ACHN (cell line): ENCODE measurements around the gene SNRNP35.
"Not testable (repeated sequence)": the region's sequence is repeated elsewhere in the genome, so short reads cannot be mapped to it uniquely, and the experiment has no call there.

Experiments
- DNase-seq: peaks from one replicate; pipeline ENCODE4 v3.0.0-alpha.2; 2015
- in situ Hi-C: cut with HindIII; loops from 2 replicates; pipeline ENCODE4 v1.10.0; 2017; ENCODE audit warnings: low sequenced_read_pairs, low pct_ligation_motif_present, low pct_unique_long_range_greater_than_20kb

The SNRNP35 gene

DNA sequence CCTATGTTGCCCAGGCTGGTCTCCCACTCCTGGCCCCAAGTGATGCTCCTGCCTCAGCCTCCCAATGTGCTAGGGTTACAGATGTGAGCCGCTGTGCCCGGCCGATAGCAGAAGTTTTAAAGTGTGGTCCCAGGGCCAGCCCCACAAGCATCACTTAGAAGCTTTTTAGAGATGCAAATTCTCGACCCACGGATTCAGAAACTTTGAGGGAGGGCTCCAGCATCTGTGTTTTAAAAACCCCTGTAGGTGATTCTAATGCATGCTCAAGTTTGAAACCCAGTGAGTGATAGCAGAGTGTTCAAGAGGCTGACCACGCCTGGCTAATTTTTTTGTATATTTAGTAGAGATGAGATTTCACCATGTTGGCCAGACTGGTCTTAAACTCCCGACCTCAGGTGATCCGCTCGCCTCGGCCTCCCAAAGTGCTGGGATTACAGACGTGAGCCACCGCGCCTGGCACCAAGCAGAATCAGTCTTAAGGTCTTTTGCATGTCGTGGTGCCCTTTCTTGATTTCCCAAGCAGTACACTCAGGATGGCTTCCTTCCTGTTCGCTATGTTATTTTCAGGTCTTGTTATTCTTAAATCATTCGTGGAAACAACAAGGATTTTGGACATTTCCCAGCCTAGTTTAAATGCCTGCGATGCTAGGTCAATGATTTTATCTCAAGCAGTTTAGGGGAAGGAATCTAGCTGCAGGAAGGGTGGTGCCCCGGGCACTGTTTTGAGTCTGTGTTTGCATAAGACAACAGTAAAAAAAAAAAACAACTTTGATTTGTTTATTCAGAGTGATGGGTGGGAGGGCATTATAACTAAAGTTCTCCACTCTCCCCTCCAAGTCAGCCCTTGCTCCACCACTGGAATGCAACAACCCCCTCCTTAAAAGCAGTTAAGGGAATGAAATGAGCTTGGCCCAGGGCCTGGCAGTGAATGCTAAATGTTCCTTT, 12.3 kb upstream of the SNRNP35 start:
- no peak for DNase-seq
- in situ Hi-C loops, result no loop called here

DNA sequence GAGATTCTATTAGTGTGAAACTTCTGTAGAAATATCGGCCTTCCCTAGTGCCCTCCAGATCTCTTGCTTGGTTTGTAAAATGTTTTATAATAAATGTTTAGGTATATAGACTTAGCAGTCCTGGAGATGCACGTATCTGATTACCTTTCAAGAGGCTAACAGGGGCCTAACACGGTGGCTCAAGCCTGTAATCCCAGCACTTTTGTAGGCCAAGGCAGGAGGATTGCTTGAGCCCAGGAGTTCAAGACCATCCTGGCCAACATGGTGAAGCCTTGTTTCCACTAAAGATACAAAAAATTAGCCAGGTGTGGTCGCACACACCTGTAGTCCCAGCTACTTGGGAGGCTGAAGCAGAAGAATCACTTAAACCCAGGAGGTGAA, 11.6 kb upstream of the SNRNP35 start:
- in situ Hi-C loops, result no loop called here
- no peak for DNase-seq

DNA sequence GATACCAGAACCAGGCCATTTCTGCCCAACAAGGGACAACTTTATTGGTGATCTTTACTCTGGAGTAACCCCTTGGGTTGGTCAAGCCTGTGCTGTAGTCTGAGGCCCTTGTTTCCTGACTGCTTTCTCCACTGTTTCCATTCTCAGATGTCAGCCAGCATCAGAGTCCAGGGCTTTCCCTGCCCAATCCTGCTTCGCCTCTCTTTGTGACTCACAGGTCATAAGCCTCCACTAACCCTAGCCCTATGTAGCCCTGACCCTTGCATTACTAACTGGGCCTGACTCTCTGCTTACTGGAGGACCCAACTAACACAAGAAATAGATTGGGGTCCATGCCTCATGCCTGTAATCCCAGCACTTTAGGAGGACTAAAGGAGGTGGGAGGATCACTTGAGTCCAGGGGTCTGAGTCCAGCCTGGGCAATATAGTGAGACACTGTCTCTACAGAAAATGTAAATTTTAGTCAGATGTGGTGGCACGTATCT, 8.6 kb upstream of the SNRNP35 start:
- no peak for DNase-seq
- in situ Hi-C loops, result no loop called here

DNA sequence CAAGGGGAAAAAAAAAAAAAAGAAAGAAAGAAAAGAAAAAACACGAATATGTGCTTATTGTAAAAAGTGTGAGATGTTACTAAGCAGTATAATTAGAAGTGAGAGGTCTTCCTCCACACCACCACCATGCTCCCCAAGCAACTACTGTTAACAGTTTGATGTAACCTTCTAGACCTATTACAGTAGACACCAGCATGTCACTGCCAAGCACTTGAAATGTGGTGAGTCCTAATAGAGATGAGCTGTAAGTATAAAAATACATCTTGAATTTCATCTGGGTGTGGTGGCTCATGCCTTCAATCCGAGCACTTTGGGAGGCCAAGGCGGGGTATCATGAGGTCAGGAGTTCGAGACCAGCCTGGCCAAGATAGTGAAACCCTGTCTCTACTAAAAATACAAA, 8.1 kb upstream of the SNRNP35 start:
- in situ Hi-C loops, result no loop called here
- DNase-seq, result no peak

DNA sequence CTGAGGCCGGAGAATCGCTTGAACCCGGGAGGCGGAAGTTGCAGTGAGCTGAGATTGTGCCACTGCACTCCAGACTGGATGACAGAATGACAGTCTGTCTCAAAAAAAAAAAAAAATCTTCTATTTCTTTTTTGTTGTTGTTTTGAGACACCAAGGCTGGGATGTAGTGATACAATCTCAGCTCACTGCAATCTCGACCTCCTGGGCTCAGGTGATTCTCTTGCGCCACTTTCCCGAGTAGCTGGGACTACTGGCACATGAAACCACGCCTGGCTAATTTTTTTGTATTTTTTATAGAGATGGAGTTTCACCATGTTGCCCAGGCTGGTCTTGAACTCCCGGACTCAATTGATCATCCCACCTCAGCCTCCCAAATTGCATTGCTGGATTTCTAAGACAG, 7.3 kb upstream of the SNRNP35 start:
- in situ Hi-C loops, result no loop called here
- no peak for DNase-seq

DNA sequence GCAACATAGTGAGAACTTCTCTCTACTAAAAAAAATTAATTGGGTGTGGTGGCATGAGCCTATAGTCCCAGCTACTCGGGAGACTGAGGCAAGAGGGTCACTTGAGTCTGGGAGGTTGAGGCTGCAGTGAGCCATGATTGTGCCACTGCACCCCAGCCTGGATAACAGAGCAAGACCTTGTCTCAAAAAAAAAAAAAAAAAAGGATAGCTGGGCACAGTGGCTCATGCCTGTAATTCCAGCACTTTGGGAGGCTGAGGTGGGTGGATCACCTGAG, 5.7 kb upstream of the SNRNP35 start:
- DNase-seq, in situ Hi-C loops: not testable (repeated sequence)

DNA sequence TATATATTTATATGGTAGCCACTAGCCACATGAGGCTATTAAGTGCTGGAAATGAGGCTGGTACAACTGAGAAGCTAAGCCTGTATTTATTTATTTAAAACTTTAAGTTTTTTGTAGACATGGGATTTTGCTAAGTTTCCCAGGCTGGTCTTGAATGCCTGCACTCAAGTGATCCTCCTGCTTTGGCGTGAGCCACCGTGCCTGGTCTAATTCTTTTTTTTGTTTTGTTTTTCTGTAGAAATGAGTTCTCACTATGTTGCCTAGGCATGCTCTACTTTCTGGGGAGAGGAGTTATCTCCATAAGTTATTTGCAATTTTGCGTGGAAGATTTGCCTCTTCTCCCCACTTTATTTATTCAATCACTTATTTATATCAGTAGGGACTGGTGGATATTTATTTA, 4.8 kb upstream of the SNRNP35 start:
- no peak for DNase-seq
- in situ Hi-C loops, result no loop called here

DNA sequence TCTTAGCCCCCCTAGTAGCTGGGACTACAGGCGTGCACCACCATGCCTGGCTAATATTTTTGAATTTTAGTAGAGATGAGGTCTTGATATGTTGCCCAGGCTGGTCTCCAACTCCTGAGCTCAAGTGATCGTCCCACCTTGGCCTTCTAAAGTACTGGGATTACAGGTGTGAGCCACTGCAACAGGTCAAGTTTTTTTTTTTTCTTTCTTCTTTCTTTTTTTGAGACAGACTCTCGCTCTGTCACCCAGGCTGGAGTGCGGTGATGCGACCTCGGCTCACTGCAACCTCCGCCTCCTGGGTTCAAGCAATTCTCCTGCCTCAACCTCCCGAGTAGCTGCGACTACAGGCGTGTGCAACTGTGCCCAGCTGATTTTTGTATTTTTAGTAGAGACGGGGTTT, 5.2 kb downstream of the SNRNP35 start:
- in situ Hi-C loops, DNase-seq: not testable (repeated sequence)

DNA sequence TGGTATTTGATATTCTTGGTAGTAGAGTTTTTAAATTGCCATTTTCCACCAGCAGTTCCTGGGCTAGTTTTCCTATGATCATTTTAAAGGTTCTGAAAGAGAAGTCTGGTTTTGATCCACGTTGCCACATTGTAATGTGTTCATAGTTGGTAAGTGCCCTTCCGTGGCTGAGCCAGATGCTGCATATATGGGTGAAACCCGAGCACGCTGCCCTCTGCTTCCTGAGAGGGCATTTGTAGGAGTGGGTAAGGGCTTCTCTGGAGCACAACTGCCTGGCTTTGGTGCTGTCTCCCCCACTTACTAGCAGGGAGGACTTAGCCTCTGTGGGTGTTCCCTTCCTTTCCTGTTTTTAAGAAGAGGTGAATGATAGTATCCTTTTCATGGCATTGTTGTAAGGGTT, 7.1 kb downstream of the SNRNP35 start:
- in situ Hi-C loops, result no loop called here

DNA sequence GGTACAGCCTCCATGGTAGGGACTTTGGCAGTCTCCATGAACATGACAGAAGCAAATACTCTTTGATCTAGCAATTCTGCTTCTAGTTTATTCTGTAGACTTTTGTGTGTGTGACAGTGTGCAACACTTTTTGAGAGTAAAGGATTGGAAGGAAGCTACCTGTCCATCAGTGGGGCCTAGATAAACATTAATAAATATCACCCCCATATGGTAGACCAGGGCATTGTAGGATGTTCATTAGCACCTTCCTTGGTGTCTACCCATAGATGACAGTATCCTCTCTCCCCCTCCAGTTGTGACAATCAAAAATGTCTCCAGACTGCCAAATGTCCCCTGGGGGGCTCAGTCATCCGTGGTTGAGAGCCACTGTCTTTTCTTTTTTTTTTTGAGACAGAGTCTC, 10.8 kb downstream of the SNRNP35 start:
- in situ Hi-C loops, result no loop called here
- DNase-seq, result no peak

More for the DNA sequence above, 7.1 kb downstream of the SNRNP35 start:
- no peak for DNase-seq

DNA sequence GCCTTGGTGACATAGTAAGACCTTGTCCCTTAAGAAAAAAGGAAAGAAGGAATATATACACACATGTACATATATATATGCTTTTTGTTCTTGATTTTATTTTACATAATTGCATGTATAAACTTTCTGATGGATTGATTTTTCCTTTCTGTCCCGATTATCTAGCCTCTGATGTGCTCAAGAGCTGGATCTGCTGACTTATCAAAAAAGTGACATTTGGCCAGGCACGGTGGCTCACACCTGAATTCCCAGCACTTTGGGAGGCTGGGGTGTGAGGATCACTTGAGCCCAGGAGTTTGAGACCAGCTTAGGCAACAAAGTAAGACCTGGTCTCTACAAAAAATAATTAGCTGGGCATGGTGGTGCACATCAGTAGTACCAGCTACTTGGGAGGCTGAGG, 12.0 kb downstream of the SNRNP35 start:
- in situ Hi-C loops, result no loop called here
- no peak for DNase-seq

DNA sequence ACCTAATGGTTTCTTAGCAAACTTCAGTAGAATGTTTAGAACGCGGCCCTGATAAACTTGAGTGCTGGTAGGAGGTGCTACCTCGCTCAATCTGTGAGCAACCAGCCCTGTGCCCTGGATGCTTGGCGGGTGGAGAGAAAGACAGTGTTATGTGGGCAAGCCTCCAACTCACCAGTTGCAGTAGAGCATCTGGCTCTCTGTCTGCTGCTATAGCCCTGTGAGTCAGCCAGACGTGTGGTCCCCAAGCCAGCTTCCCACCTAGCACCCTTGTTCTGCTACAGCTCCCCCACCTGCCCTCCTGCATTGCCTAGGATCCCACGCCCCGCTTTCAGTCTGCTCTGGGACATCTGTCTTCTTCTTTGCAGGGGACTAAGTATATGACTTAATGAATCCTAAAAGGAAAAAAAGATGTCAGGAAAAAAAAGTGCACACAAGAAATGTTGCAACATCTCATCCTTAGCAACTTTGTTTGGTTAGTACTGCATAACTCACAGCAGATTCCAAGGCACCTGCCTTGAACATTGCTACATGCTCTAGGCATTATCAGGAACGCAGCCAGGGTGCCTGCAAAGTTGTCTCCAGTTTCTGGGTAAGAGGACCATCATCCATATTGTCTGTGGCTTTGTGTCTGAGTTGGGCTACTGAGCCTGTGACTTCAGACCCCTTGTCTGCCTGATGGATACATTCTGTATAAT, 13.6 kb downstream of the SNRNP35 start:
- in situ Hi-C loops, result no loop called here
- no peak for DNase-seq

DNA sequence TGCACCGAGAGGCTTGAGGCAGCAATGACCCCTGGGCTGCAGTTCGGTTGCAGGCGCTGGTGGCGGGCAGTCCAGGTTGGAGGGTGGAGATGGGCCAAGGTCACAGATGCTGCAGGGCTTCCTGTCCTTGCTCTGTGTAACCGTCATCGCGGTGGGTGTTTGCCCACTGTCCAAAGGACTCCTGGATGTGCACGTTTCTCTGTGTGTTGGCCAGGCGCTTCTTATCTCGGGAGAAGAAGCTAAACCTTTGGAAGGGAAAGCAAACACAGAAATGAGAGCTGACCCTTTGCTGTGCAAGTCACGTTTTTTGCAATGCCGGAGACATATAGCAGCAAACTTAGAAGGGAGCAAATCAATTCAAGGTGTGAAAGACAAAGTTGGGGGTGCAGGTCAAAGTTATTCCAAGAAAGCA, 14.5 kb downstream of the SNRNP35 start:
- in situ Hi-C loops, result no loop called here
- no peak for DNase-seq

DNA sequence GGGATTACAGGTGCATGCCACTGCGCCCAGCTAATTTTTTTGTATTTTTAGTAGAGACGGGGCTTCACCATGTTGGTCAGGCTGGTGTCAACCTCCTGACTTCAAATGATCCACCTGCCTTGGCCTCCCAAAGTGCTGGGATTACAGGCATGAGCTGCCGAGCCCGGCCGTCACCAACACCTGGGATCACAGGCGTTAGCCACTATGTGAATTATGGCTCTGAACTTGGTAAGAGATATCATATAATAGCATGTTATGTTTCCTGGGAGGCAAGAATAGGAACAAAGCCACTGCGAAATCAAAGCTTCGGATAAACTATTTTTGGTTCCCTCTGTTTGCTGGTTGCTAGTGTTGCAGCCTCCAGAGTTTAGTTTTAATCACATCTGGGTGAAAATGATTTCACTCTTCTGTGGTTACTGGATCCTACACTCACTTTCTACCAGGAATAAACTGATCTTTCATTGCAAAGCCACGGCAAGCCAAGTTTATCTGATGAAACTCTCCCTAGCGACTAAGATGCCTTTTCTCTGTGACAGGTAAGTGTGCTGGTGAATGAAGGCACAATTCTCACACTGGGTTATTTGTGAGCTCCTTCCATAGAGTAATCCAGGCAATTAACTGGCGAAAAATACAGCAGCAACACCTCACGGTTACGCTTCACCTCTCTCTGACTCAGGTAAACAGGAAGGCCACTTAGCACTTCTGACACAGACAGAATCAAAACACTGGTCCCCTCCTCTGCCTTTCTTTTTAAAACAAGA, 16.7 kb downstream of the SNRNP35 start:
- DNase-seq, result no peak
- in situ Hi-C loops, result no loop called here

DNA sequence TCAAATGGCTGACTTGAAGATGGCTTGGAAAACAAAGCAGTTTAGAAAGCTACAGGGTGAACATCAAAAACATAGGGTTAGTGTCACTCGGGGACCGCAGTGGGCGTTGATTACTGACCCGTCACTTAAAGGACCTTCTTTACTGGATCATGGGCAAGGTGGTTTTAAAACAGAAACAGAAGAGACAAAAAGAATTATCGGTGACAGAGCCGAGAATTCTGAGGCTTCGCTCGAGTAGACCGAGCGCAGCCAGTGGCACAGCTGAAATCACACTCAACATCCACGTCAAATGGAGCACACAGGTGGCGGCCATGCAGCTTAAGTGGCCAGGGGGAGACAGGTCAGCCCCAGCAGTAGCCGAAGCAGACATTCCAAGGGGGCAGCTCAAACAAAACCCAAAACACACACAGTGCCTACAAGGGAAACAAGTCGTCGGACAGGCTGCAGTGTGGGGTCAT, 17.3 kb downstream of the SNRNP35 start:
- no peak for DNase-seq
- in situ Hi-C loops, result no loop called here

DNA sequence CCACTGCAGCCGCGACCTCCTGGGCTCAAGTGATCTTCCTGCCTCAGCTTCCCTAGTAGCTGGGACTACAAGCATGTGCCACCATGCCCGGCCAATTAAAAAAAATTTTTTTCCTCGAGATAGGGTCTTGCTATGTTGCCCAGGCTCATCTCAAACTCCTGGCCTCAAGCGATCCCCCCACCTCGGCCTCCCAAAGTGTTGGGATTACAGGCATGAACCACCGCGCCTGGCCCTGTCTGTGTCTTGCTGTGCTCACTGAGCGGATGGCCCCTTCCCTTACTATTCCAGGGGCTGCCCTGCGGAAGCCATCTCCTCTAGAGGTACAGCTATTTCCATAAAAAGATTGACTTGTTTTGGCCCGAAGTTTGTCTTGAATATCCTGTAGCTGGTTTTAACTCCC, 20.1 kb downstream of the SNRNP35 start:
- in situ Hi-C loops, result no loop called here
- no peak for DNase-seq

DNA sequence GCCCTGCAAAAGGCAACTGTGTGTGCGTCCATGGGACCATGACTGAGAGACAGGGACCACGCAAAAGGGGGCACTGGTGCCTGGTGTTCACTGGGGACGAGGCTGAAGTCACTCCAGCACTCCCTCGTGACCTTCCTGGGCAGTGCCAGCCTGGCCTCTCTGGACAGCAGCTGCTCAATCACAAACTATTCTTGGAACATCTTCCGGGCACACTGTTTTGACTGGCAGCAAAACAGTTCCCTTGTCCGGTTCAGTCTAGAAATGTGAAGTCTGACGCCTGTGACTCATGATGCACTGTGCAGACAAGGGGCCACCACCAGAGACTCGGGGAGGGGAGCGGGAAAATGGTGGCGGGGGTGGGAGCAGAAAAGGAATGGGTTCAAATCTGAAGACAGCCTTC, 20.8 kb downstream of the SNRNP35 start:
- in situ Hi-C loops, result no loop called here
- no peak for DNase-seq

DNA sequence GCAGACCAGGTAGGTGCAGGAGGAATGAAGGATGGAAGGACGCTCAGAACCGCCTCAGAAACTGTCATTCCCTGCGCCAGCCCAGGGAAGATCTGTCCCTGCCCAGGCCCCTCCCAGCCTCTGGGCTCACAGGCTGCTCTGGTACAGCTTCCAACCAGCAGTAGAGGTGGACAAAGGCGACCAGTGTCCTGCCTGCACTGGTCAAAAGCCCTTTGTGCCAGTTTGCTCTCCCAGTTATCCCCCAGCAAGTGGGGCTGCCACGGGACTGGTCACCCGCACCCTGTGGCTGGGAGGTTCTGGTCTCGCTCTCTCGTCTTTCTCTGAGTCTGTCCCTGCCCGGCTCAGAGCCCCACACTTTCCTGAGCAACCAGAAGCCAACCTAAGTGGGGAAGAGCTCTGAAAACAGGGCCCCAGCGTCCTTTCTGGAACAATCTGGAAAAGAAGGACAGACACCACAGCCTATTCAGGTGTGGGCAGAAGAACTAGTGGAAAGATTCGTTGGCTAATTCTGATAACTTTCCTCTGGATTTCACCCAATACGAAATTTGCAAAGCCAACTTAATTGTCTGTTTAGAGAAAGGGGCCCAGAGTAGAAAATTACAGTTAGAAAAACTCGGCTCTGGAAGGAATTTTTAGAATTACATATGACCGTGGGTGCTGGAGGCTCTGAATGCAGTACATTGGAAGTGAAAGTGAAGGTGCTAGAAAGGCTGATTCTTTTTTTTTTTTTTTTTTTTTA, 21.7 kb downstream of the SNRNP35 start:
- no peak for DNase-seq

DNA sequence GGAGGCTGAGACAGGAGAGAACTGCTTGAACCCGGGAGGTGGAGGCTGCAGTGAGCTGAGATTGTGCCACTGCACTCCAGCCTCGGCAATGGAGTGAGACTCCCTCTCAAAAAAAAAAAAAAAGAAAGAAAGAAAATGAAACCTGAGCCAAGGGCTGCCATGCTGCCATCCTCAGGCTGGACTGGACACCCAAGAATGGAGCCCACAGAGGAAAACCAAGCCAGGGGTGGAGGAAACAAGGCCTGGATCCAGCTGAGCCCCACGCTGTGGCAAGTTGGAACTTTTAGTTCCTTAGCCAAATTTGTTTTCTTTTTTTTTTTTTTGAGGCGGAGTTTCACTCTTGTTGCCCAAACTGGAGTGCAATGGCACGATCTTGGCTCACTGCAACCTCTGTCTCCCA, 23.3 kb downstream of the SNRNP35 start:
- DNase-seq, in situ Hi-C loops: not testable (repeated sequence)

More for the DNA sequence above, 21.7 kb downstream of the SNRNP35 start:
- in situ Hi-C loops, result no loop called here
